HG03039 (cell line): Measurements from ENCODE around the gene LZTS2.
A peak's percentile ranks its signal among the peaks of the same experiment; 100 is the strongest.
"Not testable (repeated sequence)": the region's sequence is repeated elsewhere in the genome, so short reads cannot be mapped to it uniquely, and the experiment has no call there.

Source experiments
- ATAC-seq: cut with Tn5 transposase; IDR thresholded peaks from one replicate; pipeline ENCODE4 v1.9.1; 2021; ENCODE audit warnings: mild to moderate bottlenecking, moderate library complexity; ENCODE audit not compliant: unreplicated experiment

The LZTS2 gene

DNA sequence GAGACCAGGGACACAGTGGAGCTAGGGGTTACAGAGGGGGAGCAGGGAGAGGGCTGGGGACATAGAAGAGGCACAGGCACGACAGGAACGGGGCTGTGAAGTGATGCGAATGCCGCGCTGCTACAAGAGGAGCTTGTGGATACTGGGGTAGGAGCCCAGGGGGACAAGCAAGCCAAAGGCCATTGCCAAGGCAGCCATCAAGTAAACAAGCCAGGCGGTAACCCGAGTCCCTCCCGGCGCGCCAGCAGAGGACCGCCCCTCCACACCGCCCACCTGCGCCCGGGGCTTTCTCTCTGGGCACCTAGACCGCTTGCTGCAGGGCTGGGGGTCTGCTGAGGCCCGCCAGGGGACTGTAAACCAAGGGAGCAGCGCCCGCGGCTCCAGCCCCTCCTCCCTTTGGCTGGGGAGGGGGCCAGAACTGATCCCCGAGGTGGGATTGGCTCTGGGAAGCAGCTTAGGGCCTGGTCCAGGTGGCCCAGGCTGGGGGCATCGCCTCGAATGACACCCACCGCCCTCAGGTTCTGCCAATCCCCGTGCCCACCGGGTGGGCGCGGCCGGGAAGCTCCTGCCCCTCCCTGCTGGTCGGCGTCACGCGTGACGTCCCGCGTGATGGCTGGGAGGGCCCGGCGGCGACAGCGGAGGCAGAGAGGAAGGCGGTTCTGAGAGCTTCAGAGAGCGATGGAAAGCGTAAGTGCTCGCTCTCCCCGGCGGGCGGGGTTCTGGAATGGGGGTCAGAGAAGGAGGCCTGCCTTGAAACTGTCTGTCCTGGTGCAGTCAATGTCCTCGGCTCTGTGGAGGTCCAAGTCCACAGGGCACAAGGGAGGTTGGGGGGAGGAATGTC, 32.4 kb downstream of the LZTS2 start:
- ATAC-seq, result peak; percentile 37

DNA sequence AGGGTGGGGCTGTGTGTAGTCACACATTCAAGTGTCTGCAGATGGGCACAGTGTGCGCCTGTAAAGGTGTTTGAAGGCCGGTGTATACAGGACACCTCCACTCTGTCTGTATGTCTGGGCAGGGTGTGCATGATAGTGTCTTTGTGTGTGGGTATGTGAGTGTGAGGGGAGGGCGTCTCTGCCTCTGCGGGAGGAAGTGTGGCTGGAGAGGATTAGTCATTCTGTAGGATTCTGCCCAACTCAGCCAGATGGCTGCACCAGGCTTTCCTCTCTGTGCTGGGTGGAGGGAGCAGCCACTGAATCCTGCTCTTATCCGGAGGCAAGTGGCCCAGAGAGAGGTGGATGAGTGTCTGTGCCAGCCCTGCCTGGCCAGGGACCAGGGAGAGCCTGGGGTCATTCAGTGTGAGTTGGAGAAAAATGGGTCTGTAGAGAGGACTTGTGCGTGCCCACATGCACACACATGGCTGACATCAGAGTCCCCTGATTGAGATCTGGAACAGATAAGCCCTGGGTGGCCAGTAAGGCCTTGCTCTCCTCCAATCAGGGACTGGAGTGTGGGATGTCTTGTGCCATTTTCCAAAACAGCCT, 33.1 kb downstream of the LZTS2 start:
- no peak for ATAC-seq

DNA sequence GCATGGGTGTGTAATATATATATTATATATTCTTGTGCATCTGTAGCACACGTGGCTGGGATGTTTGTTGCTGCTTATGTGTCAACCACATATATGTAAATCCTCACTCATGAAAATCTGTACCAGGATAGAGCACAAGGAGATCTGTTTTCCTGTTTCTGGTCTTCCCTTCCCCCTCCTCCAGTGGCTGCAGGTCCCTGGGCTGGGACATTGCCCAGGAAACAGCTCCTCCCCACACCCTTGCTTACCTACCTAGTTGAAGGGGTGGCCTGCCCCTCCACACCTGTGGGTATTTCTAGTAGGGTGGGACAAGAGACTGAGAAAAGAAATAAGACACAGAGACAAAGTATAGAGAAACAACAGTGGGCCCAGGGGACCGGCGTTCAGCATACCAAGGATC, 33.7 kb downstream of the LZTS2 start:
- ATAC-seq, result no peak

DNA sequence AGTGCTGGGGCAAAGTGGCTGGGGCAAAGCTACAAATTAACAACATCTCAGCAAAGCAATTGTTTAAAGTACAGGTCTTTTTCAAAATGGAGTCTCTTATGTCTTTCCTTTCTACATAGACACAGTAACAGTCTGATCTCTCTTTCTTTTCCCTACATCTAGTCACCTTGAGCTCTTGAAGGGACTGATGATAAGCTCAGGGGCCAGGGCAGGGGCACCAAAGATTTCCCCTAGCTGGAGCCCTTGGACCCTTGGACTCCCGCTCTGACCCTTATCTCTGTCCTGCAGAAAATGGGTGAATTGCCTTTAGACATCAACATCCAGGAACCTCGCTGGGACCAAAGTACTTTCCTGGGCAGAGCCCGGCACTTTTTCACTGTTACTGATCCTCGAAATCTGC, 34.8 kb downstream of the LZTS2 start:
- not testable (repeated sequence) for ATAC-seq

DNA sequence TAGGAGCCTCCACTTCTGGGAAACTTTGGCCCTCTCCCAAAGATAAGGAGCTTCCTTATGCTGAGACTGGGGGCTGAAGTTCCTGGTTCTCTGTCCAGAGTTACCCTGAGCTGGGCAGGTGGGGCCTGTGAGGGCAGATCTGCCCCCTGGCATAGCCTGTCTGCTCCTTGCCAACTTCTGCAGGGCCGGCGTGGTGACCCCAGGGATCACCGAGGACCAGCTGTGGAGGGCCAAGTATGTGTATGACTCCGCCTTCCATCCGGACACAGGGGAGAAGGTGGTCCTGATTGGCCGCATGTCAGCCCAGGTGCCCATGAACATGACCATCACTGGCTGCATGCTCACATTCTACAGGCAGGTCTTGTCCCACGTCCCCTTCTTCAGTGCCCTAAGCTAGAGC, 35.7 kb downstream of the LZTS2 start:
- no peak for ATAC-seq

DNA sequence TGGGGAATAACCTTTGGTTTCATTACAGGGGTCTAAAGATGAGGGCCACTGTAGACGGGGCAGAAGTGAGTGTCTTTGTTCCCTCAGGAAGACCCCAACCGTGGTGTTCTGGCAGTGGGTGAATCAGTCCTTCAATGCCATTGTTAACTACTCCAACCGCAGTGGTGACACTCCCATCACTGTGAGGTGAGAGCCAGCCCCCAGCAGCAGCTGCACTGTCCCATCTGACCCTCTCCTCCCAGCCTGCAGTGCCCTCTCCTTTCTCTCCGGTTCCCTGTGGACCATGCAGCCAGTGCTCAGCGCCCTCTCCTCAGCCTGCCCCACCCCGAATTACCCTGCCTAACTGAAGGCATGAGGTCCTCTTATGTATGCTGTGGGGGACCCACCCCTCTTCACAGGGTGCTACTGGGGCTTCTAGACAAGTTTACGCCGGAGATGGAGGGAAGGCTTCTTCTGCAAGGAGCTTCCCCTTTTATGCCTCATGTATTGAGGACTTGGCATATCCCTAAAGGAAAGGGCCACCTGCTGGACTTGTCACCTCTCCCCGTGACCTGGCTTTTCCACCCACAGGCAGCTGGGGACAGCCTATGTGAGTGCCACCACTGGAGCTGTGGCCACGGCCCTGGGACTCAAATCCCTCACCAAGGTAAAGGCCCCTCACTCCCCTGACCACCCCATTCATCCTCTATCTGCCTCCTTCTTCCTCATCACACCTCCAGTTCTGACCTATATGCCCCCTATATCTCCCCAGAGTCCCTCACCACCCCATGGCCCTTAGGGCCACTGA, 36.5 kb downstream of the LZTS2 start:
- no peak for ATAC-seq

DNA sequence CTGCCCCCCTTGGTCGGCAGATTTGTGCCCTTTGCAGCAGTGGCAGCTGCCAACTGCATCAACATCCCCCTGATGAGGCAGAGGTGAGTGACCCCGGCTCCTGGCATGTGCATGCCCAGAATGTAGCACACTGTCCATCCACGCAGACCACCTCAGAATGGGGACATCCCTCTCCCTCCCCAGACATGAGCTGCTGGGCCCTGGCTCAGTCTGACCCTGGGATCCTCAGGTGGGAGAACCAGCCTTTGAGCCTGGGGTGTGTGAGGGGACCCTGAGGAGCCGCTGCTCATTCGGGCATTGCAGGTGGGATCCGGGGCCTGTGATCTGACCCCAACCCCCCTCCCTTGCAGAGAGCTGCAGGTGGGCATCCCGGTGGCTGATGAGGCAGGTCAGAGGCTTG, 37.1 kb downstream of the LZTS2 start:
- ATAC-seq, result no peak

DNA sequence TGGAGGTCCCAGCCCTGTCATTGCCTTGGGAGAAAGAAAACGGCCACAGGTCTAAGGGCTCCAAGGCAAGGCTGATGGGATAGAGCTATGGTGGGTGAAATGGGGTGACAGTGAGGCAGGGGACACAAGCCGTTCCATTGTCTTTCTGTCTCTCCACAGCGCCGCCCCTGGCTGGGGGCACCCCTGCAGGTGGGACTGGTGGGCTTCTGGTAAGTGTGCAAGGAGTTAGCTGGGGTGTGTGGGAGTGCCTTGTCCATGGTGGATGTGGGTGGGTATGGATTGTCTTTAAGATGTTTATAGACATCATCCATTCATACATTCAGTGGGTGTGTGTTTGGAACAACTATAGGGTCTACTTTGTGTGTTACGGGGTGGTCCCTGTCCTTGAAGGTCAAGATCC, 38.9 kb downstream of the LZTS2 start:
- ATAC-seq, result no peak

DNA sequence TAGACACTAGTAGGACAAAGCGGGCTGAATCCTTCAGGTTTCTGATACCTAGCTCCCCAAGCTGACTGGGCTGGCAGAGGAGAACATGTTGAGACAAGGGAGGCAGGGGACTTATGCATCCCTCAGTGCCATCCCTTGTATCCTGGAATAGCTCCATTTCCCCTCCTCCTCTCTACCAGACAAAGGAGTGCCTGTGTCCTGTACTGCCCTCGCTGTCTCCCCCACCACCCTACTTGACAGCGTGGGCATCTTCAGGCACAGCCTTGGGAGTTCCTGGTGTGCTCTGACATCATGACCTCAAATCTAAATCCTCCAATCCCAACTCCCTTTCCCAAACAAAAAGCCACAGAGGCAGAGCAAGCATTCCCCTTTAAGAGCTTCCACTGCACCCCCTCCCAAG, 40.5 kb downstream of the LZTS2 start:
- no peak for ATAC-seq

DNA sequence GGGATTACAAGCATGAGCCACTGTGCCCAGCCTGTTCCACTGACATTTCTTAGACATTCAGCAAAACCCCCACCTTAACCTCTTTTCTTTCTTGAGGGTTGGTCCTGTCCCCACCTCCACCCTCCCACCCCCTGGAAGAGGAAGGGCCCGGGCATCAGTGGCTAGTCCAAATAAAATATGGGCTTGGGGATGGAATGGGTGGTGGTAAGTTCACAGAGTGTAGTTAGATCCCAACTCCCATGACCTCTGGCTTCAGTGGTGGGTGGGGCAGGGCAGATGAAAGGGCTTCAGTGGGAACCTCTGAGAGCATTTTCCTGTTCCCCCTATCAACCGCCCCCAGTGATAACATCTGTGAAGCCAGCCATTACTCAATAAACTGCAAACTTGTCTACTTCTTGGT, 41.2 kb downstream of the LZTS2 start:
- ATAC-seq, result no peak

DNA sequence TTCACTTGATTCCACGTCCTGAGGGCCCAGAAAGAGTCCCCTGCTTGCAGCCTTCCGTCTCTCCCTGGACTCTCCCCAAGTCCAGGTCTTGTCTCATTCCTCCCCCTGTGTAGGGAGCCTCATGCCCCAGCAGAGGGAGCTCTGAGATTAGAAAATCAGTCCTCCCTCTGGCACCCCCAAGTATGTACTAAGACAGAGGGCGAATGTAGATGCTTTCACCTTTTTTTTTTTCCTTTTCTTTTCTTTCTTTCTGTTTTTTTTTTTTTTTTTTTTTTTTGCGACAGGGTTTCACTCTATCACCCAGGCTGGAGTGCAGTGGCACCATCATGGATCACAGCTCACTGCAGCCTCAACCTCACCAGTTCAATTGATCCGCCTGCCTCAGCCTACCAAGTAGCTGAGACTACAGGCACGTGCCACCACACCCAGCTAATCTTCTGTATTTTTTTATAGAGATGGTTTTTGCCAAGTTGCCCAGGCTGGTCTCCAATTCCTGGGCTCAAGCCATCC, 41.7 kb downstream of the LZTS2 start:
- no peak for ATAC-seq

DNA sequence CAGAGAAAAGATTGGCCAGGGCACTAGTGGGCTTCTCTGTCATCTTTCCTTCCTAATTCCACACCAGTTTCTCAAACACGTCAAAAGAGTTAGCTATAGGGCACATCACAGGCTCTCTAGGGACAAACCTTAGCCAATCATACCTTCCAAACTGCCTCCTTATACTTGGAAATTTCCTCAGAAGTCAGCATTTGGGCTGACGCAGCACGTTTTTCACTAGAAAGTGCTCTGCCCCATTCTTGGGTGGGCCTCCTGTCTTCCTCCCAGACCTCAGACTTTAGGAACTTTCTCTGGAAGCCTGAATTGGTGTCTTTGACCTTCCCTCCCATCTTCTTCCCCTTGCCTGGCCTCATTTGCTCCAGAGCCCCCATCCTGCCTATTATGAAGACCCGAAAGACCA, 42.5 kb downstream of the LZTS2 start:
- no peak for ATAC-seq

DNA sequence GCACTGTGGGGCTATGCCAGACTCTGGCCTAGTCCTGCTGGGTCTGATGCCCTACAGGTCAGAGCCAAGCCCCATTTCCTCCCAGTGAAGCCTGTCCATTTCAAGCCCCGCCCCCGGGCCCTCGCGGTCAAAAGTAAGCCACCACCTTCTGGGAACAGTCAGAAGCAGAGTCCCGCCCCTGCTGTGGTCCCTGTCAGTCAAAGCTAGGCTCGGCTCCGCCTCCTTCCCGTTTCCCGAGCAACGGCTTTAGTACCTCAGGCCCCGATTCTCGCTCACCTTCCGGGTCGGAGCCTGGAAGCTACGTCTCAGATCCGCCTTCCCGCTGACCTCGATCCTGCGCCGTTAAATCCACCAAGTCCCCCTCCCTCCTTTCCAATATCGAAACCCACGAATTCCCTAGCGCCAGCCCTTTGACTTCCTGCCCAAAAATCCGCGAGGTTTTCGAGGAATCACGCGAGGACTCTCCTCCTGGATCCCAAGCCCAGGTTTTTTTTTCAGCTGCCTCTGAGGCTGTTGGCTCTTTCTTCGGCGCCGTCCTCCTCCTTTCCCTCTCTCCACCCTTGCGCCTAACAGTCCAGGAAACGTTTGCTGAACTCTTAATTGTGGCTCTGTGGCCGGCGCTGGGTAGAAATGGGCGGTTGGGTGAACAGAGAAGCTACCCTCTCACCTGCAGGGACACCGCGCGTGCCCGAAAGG, 43.2 kb downstream of the LZTS2 start:
- ATAC-seq, result peak; percentile 94

DNA sequence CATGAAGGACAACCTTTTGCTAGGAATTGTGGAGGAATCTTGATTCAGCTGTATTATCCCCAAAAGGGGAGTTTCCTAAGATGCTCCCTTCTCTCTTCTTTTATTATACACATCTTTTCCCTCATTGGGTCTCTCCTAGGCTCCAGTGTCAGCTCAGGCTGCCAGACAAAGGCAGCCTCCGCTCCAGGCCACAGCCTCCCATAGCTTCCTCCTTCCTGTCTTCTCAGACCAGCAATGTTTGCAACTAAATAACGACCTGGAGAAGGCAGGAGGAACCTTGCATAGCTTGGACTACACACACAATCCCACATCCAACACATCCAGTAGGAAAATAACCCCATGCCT, 43.7 kb downstream of the LZTS2 start:
- no peak for ATAC-seq

DNA sequence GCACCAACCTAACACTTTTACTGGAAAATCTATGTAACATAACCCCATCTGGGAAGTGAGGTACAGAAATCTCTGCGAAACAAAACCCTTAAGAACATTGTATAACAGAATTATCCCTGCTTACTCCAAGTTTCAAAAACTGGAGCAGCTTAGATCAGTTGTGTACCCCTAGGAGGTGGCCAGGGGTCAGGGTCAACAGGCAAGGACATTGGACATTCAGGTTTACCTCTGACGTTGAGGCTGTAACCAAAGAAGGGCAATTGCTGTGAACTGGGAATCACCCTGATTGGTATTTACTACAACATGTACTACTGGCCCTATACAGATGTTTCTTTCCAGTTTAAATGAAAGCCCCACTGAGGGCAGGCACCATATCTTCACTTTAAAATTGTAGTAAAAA, 44.5 kb downstream of the LZTS2 start:
- no peak for ATAC-seq

DNA sequence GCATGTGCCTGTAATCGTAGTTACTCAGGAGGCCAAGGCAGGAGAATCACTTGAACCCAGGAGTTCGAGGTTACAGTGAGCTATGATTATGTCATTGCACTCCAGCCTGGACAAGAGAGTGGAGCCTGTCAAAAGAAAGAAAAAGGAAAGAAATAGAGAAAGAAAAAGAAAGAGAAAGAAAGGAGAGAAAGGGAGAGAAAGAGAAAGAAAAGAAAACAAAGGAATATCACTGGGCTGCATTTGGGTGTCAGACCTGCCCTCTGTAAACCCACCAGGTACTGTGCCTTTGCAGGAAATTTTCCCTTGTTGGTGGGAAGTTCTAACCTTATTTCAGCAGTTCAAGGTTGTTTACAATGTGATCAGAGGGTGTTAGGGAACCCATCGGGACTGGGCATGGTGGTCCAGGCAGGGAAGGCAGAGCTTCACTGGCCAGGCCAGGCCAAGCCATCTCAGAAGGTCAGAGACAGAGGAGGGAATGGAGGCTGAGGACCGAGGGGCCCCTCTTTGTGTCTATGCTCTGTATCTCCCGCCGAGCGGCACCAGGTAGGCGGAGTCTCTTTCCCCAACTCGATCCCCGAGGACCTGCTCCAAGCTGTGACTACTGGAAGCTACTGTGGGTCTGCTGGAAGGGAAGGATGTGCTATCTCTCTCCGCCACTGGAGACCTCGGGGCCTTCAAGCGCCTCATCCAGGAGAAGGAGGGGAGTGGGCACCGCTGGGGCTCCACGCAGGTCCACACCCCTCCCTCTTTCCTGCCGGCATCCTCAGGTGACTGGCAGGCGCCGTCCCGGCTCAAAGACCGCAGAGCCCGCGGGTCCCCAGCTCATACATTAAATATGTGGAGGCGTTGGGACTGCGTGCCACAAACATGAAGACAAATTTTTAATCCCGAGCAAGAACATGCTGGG, 47.0 kb downstream of the LZTS2 start:
- no peak for ATAC-seq

DNA sequence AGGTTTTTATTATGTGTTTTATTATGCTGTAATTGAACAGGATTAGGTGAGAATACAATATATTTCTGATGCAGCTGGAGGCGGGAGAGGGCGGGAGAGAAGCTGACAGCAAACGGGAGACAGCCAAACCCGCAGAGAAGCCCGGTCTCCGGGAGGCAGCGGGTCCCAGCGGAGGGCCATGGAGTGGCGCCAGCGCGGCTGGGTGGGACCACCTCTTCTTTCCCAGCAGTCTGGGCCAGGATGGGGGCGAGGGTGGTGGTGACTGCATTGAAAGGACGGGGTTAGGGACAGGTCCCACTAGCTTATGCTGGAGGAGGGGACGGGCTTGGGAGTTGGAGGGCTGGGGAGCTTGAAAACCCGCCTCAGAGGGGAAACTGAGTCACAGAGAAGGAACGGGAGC, 47.7 kb downstream of the LZTS2 start:
- no peak for ATAC-seq

DNA sequence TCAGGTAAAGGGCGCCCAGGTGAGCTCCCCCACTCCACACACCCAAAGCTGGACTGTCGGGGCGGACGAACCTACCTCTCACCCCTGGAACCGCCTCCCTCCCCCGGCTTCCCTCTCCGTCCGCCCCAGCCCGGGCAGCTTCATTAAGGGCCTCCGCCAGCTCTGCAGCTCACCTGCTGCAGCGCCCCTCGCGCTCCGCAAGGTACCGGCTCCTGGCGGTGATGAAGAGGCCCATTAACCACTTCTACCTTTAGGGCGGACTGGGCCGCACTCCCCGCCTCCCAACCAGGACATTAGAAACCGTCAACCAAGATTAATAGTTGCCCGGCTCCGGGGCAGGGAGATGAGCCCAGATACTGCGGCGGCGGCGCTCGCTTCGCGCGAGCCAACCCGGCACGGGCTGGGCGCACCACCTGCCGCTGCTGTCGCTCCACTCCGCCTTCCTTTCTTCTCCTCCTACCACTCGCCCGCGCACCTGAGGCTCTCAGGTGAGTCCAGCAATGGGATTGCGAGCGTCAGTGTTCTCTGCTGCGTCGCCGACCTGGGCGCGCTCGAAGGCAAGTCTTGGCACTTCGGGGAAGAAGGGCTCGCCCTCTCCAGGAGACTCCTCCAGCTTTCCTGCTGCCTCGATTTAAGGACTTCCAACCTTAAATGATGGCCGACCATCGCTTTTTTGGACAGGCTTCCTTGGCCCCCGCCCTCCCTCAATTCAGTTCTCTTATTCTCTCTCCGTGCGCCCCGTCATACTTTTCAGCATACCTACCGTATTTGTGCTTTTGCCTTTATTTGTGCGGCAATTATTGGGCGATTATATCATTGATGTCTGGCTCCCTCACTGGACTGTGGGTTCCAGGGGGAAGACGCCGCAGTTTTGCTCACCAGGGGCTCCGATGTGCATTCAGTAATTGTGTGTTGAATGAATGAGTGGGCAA, 48.6 kb downstream of the LZTS2 start:
- ATAC-seq, result no peak
